HepG2 (cell line): ENCODE results near the gene UNC13D. TPM values are rescaled to one million over a fixed set of nuclear protein-coding genes. Genes with fewer than 3 reads are reported as not detected.
A peak's percentile ranks its signal among the peaks of the same experiment; 100 is the strongest.

Experiments
- DR1 ChIP-seq: sonication (generic); formaldehyde crosslinking; IDR thresholded peaks from 2 replicates; pipeline ENCODE4 v1.8.0; 2021; ENCODE audit warnings: mild to moderate bottlenecking, missing genetic modification reagents, inconsistent platforms
- GABPB1 ChIP-seq: IDR thresholded peaks from 2 replicates; pipeline ENCODE4 v1.6.1; 2016; ENCODE audit warnings: mild to moderate bottlenecking, missing genetic modification reagents, moderate library complexity, missing compliant biosample characterization
- HMG20B ChIP-seq: conservative IDR thresholded peaks from 2 replicates; pipeline ENCODE4 v1.6.1; 2016; ENCODE audit warnings: missing genetic modification reagents, missing compliant biosample characterization
- NFE2L2 ChIP-seq: fragments of 150-350 bp; IDR thresholded peaks from 2 replicates; pipeline ENCODE4 v1.6.1; 2014; ENCODE audit warnings: low read length
- PCBP1 ChIP-seq: fragments of 200-400 bp; formaldehyde crosslinking; IDR thresholded peaks from 2 replicates; pipeline ENCODE4 v1.6.1; 2017; ENCODE audit warnings: mild to moderate bottlenecking, low read depth, low read length, borderline replicate concordance
- RBM39 ChIP-seq: fragments of 200-400 bp; formaldehyde crosslinking; IDR thresholded peaks from one replicate; pipeline ENCODE4 v1.6.1; 2018; ENCODE audit warnings: antibody characterized with exemption, mild to moderate bottlenecking, low read depth, low read length; ENCODE audit not compliant: poor library complexity, severe bottlenecking
- SIN3A ChIP-seq: IDR thresholded peaks from 2 replicates; pipeline ENCODE4 v1.6.1; 2011; ENCODE audit warnings: low read depth, mild to moderate bottlenecking, control low read depth, low read length, borderline replicate concordance
- SP5 ChIP-seq: IDR thresholded peaks from 2 replicates; pipeline ENCODE4 v1.6.1; 2016; ENCODE audit warnings: low read depth, borderline replicate concordance
- ZFP36L2 ChIP-seq: sonication (generic); formaldehyde crosslinking; IDR thresholded peaks from 2 replicates; pipeline ENCODE4 v1.4.0; 2020; ENCODE audit warnings: missing genetic modification reagents
- ZKSCAN1 ChIP-seq: fragments of 150-350 bp; IDR thresholded peaks from 2 replicates; pipeline ENCODE4 v1.6.1; 2014; ENCODE audit warnings: low read length
- ZNF33A ChIP-seq: sonication (generic); formaldehyde crosslinking; IDR thresholded peaks from 2 replicates; pipeline ENCODE4 v1.5.1; 2020; ENCODE audit warnings: missing genetic modification reagents, mild to moderate bottlenecking, moderate library complexity, borderline replicate concordance
- ZNF709 ChIP-seq: sonication (generic); formaldehyde crosslinking; IDR thresholded peaks from 2 replicates; pipeline ENCODE4 v1.5.0; 2020; ENCODE audit warnings: mild to moderate bottlenecking, missing genetic modification reagents
- ZNF710 ChIP-seq: sonication (generic); formaldehyde crosslinking; IDR thresholded peaks from 2 replicates; pipeline ENCODE4 v1.5.0; 2020; ENCODE audit warnings: mild to moderate bottlenecking, missing genetic modification reagents, borderline replicate concordance
- ZNF747 ChIP-seq: sonication (generic); formaldehyde crosslinking; IDR thresholded peaks from 2 replicates; pipeline ENCODE4 v1.8.1; 2023; ENCODE audit warnings: missing genetic modification reagents, mild to moderate bottlenecking, borderline replicate concordance
- ZNF749 ChIP-seq: sonication (generic); formaldehyde crosslinking; IDR thresholded peaks from 2 replicates; pipeline ENCODE4 v1.8.0; 2022; ENCODE audit warnings: mild to moderate bottlenecking, missing genetic modification reagents, moderate library complexity, borderline replicate concordance
- ZNF75D ChIP-seq: sonication (generic); formaldehyde crosslinking; IDR thresholded peaks from 2 replicates; pipeline ENCODE4 v1.8.1; 2023; ENCODE audit warnings: missing genetic modification reagents, mild to moderate bottlenecking, borderline replicate concordance
- ZNF839 ChIP-seq: sonication (generic); formaldehyde crosslinking; IDR thresholded peaks from 2 replicates; pipeline ENCODE4 v1.4.0; 2020; ENCODE audit warnings: missing genetic modification reagents, mild to moderate bottlenecking, borderline replicate concordance
- polyA plus RNA-seq, 8 experiments: library from polyadenylated mRNA; depleted of rRNA in 3 of 8; stranded (reverse) in 7 of 8; unstranded in 1 of 8; fragments of >200 nt; fragmentation: Illumina TruSeq in 4 of 8; extraction: Trizol in 4 of 8; gene quantifications; 2 replicates each; pipeline versions ENCODE4 v1.2.1 to v1.2.3, GENCODE V29; 2011 to 2016; ENCODE audit warnings: low read depth in 4 of 8, missing spikeins in 1 of 8, mixed read lengths in 1 of 8; ENCODE audit not compliant: insufficient read depth in 1 of 8
- total RNA-seq, 5 experiments: library from RNA; depleted of rRNA; stranded (reverse); fragments of >200 nt; fragmentation: Illumina TruSeq; extraction: Trizol; gene quantifications; 2 replicates each; pipeline ENCODE4 v1.2.3, GENCODE V29; 2016; ENCODE audit warnings: low read depth in 1 of 5
- TF ChIP-seq, protein P1 (sequence below), 2 experiments: sonication (generic) in 1 of 2; formaldehyde crosslinking in 1 of 2; IDR thresholded peaks; 2 replicates each; pipeline versions ENCODE4 v1.6.1 to v1.9.0; 2014 to 2022; ENCODE audit warnings: antibody characterized with exemption in 1 of 2, borderline replicate concordance in 1 of 2, inconsistent platforms in 1 of 2, low read depth in 1 of 2, missing genetic modification reagents in 1 of 2
- TF ChIP-seq, protein P2 (sequence below): sonication (generic); formaldehyde crosslinking; IDR thresholded peaks from 2 replicates; pipeline ENCODE4 v1.5.0; 2020; ENCODE audit warnings: missing genetic modification reagents

UNC13D gene
- total and polyA plus RNA-seq, 2 of the 13 experiments (the other 11 are each of a cell fraction or from before 2014, with no cell fraction given), result 29.7 to 42.7 TPM

- TF ChIP-seq, protein P1, sequence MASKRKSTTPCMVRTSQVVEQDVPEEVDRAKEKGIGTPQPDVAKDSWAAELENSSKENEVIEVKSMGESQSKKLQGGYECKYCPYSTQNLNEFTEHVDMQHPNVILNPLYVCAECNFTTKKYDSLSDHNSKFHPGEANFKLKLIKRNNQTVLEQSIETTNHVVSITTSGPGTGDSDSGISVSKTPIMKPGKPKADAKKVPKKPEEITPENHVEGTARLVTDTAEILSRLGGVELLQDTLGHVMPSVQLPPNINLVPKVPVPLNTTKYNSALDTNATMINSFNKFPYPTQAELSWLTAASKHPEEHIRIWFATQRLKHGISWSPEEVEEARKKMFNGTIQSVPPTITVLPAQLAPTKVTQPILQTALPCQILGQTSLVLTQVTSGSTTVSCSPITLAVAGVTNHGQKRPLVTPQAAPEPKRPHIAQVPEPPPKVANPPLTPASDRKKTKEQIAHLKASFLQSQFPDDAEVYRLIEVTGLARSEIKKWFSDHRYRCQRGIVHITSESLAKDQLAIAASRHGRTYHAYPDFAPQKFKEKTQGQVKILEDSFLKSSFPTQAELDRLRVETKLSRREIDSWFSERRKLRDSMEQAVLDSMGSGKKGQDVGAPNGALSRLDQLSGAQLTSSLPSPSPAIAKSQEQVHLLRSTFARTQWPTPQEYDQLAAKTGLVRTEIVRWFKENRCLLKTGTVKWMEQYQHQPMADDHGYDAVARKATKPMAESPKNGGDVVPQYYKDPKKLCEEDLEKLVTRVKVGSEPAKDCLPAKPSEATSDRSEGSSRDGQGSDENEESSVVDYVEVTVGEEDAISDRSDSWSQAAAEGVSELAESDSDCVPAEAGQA (IDR thresholded peaks at IDR 0.05; ENCODE audit: low read depth), result peak; percentile 58; the same call in 1 of the 2 replicates
- TF ChIP-seq, protein P1 (CRISPR knock-in tag; IDR thresholded peaks at IDR 0.05; ENCODE audit: borderline replicate concordance), result 0 out of 2 replicates have a peak, but pooled peaks have one; percentile 77
- TF ChIP-seq ZNF75D, result 0 out of 2 replicates have a peak, but pooled peaks have one; percentile 93
- peak; percentile 84 for TF ChIP-seq GABPB1 (CRISPR knock-in tag)
- TF ChIP-seq ZNF747 (CRISPR knock-in tag), result peak; percentile 79; the same call in 1 of the 2 replicates
- TF ChIP-seq NFE2L2, result no peak
- TF ChIP-seq DR1 (CRISPR knock-in tag), result peak; percentile 99
- TF ChIP-seq ZNF709 (CRISPR knock-in tag), result peak; percentile 97
- no peak; the same call in 1 of the 2 replicates for TF ChIP-seq ZNF839 (CRISPR knock-in tag)
- TF ChIP-seq SP5 (CRISPR knock-in tag), result peak; percentile 12; the same call in 1 of the 2 replicates
- peak; percentile 57; the same call in 1 of the 2 replicates for TF ChIP-seq ZNF749
- peak; percentile 90; the same call in 1 of the 2 replicates for TF ChIP-seq ZFP36L2 (CRISPR knock-in tag)
- no peak; the same call in 1 of the 2 replicates for TF ChIP-seq ZNF33A
- TF ChIP-seq RBM39, result peak; percentile 100
- peak; percentile 95; the same call in 1 of the 2 replicates for TF ChIP-seq SIN3A
- TF ChIP-seq ZKSCAN1, result peak; percentile 71; the same call in 1 of the 2 replicates
- TF ChIP-seq HMG20B, result peak; percentile 68
- peak; percentile 58; the same call in 1 of the 2 replicates for TF ChIP-seq ZNF710
- TF ChIP-seq PCBP1, result 0 out of 2 replicates have a peak, but pooled peaks have one; percentile 28
- TF ChIP-seq, protein P2, sequence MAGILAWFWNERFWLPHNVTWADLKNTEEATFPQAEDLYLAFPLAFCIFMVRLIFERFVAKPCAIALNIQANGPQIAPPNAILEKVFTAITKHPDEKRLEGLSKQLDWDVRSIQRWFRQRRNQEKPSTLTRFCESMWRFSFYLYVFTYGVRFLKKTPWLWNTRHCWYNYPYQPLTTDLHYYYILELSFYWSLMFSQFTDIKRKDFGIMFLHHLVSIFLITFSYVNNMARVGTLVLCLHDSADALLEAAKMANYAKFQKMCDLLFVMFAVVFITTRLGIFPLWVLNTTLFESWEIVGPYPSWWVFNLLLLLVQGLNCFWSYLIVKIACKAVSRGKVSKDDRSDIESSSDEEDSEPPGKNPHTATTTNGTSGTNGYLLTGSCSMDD (CRISPR knock-in tag), result 0 out of 2 replicates have a peak, but pooled peaks have one; percentile 68
These were observed 64.8 kb downstream of the UNC13D start (continued) for GRCh38 chr17:75779250-75779986.
